GM12891 (cell line): ENCODE results near the gene RNF40.

Experiments
- POLR2A ChIP-seq: IDR thresholded peaks from 2 replicates; pipeline ENCODE4 v1.6.1; 2011; ENCODE audit warnings: low read depth, low read length, control low read depth
- POLR2AphosphoS5 ChIP-seq: IDR thresholded peaks from 2 replicates; pipeline ENCODE4 v1.6.1; 2011; ENCODE audit warnings: low read depth, low read length, control low read depth
- TAF1 ChIP-seq: IDR thresholded peaks from 2 replicates; pipeline ENCODE4 v1.6.1; 2011; ENCODE audit warnings: low read depth, low read length, control low read depth

DNA sequence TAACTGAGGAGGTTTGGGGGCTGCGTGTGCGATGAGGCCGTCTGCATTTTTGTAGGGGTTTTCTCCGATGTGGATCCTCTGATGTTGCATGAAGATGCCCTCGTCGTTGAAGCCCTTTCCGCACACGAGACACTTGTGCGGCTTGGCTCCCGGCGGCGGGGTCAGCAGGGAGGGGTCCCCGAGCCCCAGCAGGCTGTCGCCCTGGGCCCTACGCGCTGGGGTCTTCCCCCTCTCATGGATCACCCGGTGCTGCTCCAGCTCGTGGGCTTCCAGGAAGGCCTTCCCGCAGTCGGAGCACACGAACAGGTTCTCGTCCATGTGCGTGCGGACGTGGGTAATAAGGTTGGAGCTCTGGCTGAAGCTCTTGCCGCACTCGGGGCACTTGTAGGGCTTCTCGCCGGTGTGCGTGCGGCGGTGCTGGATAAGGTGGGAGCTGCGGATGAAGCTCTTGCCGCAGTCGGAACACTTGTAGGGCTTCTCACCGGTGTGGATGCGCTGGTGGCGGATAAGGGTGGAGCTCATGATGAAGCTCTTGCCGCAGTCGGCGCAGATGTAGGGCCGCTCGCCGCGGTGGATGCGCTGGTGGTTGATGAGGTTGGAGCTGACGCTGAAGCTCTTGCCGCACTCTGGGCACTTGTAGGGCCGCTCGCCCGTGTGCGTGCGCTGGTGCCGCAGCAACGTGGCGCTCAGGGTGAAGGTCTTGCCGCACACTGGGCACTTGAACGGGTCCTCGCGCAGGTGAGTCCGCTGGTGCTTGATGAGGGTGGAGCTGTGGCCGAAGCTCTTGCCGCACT lies 20.6 kb downstream of the RNF40 start:
- no peak for TF ChIP-seq POLR2A
- no peak for TF ChIP-seq TAF1
- TF ChIP-seq POLR2AphosphoS5 = no peak
